Endothelial cell of umbilical vein (primary cell): ENCODE measurements around the gene BABAM2. TPM values are rescaled to one million over a fixed set of nuclear protein-coding genes. Genes with fewer than 3 reads are reported as not detected.
A peak's percentile ranks its signal among the peaks of the same experiment; 100 is the strongest.
"Not testable (repeated sequence)": the region's sequence is repeated elsewhere in the genome, so short reads cannot be mapped to it uniquely, and the experiment has no call there.

Source experiments
- BruUV-seq: library from RNA; stranded (reverse); fragments of 400-500 nt; replicated peaks from 2 replicates; lab custom pipeline; 2021; lab: Mats Ljungman, UMichigan
- CTCF ChIA-PET: fragments of 300-600, 350-600 bp; sonication (Branson Sonifier 250); formaldehyde crosslinking; loops from one replicate; lab custom pipeline; 2021; ENCODE audit warnings: antibody characterized with exemption, inconsistent platforms; lab: Charles Lee
- POLR2A ChIA-PET: fragments of 300-600, 350-600 bp; sonication (Branson Sonifier 250); formaldehyde crosslinking; loops from one replicate; lab custom pipeline; 2021; ENCODE audit warnings: antibody characterized with exemption, inconsistent platforms; lab: Charles Lee
- DNase-seq: peaks from one replicate; pipeline ENCODE4 v3.0.0-alpha.2; 2011; ENCODE audit warnings: low read depth, low spot score
- FAIRE-seq: peaks from 2 replicates; lab custom pipeline; 2011; peaks lifted over from hg19 to GRCh38; lab: Jason Lieb, UNC
- H2AFZ ChIP-seq: 2 replicates; pipeline ENCODE4 v1.6.0; 2012; ENCODE audit warnings: low read depth, low read length, control low read depth, inconsistent platforms
- H3K27ac ChIP-seq: 2 replicates; pipeline ENCODE4 v1.5.1; 2011; ENCODE audit warnings: low read depth, mild to moderate bottlenecking, control low read depth, low read length, moderate library complexity; ENCODE audit not compliant: insufficient read depth
- H3K27me3 ChIP-seq, 2 experiments: 2 replicates each; pipeline versions ENCODE4 v1.6.0 to v1.6.1; 2011; ENCODE audit warnings: low read length in 2 of 2, mixed read lengths in 1 of 2; ENCODE audit not compliant: control insufficient read depth in 2 of 2, insufficient read depth in 2 of 2
- H3K36me3 ChIP-seq, 2 experiments: 2 replicates in 1 of 2; 3 replicates in 1 of 2; pipeline ENCODE4 v1.5.1; 2011; ENCODE audit warnings: low read length in 2 of 2, mild to moderate bottlenecking in 1 of 2, moderate library complexity in 1 of 2; ENCODE audit not compliant: control insufficient read depth in 2 of 2, insufficient read depth in 2 of 2; ENCODE audit errors: extremely low read depth in 1 of 2
- H3K4me1 ChIP-seq: 3 replicates; pipeline ENCODE4 v1.5.1; 2011; ENCODE audit warnings: mild to moderate bottlenecking, low read length; ENCODE audit not compliant: control insufficient read depth, insufficient read depth; ENCODE audit errors: extremely low read depth
- H3K4me2 ChIP-seq: 2 replicates; pipeline ENCODE4 v1.6.1; 2011; ENCODE audit warnings: low read length, control low read depth, mixed read lengths; ENCODE audit not compliant: insufficient read depth
- H3K4me3 ChIP-seq, 3 experiments: fragments of 200-600 bp in 1 of 3; sonication (generic), shearing (Covaris generic) in 1 of 3; replicated peaks in 1 of 3; 2 replicates each; pipeline ENCODE4 v1.5.1; 2011 to 2016; ENCODE audit warnings: control low read depth in 3 of 3, low read length in 3 of 3, mild to moderate bottlenecking in 2 of 3, inconsistent platforms in 1 of 3, low read depth in 1 of 3, moderate library complexity in 1 of 3; ENCODE audit not compliant: insufficient read depth in 1 of 3
- H3K79me2 ChIP-seq: 2 replicates; pipeline ENCODE4 v1.6.0; 2012; ENCODE audit warnings: low read length, inconsistent platforms; ENCODE audit not compliant: control insufficient read depth, insufficient read depth
- H3K9ac ChIP-seq: replicated peaks from 2 replicates; pipeline ENCODE3; 2011; ENCODE audit warnings: low read length, control low read depth; ENCODE audit not compliant: insufficient read depth; ENCODE audit errors: extremely low read depth
- H3K9me1 ChIP-seq: replicated peaks from 3 replicates; pipeline ENCODE4 v1.6.0; 2011; ENCODE audit warnings: mild to moderate bottlenecking, low read length; ENCODE audit not compliant: control insufficient read depth, insufficient read depth; ENCODE audit errors: extremely low read depth
- H3K9me3 ChIP-seq: replicated peaks from 2 replicates; pipeline ENCODE4 v1.5.1; 2012; ENCODE audit warnings: low read length, inconsistent platforms; ENCODE audit not compliant: control insufficient read depth, insufficient read depth
- H4K20me1 ChIP-seq: replicated peaks from 2 replicates; pipeline ENCODE3; 2011; ENCODE audit warnings: mild to moderate bottlenecking, low read length; ENCODE audit not compliant: control insufficient read depth, insufficient read depth; ENCODE audit errors: extremely low read depth
- EZH2 ChIP-seq: IDR thresholded peaks from 2 replicates; pipeline ENCODE4 v1.6.1; 2012; ENCODE audit warnings: borderline replicate concordance, low read depth, mild to moderate bottlenecking, moderate library complexity, low read length, inconsistent platforms; ENCODE audit not compliant: severe bottlenecking
- FOS ChIP-seq: IDR thresholded peaks from 2 replicates; pipeline ENCODE4 v1.6.1; 2011; ENCODE audit warnings: mild to moderate bottlenecking, low read length, moderate library complexity, borderline replicate concordance; ENCODE audit not compliant: insufficient read depth
- GATA2 ChIP-seq: IDR thresholded peaks from 2 replicates; pipeline ENCODE4 v1.7.0; 2011; ENCODE audit warnings: low read depth, mild to moderate bottlenecking, moderate library complexity, mixed read lengths, low read length; ENCODE audit not compliant: insufficient read length, insufficient read depth
- JUN ChIP-seq: IDR thresholded peaks from 2 replicates; pipeline ENCODE4 v1.6.1; 2011; ENCODE audit warnings: borderline replicate concordance, low read depth; ENCODE audit not compliant: insufficient read length, insufficient read depth
- MYC ChIP-seq: IDR thresholded peaks from one replicate; pipeline ENCODE4 v1.6.1; 2011; ENCODE audit warnings: mild to moderate bottlenecking, low read depth, low read length
- POLR2A ChIP-seq: IDR thresholded peaks from 2 replicates; pipeline ENCODE4 v1.6.1; 2012; ENCODE audit warnings: low read depth, mild to moderate bottlenecking, control low read depth, low read length
- POLR2AphosphoS5 ChIP-seq: IDR thresholded peaks from 2 replicates; pipeline ENCODE4 v1.6.1; 2012; ENCODE audit warnings: low read depth, mild to moderate bottlenecking, control low read depth, low read length, moderate library complexity; ENCODE audit not compliant: insufficient read depth
- dilution Hi-C: fragments of 300-500 bp; cut with MboI; formaldehyde crosslinking; loops from one replicate; pipeline ENCODE4 v1.15.0; 2019; ENCODE audit warnings: low sequenced_read_pairs; ENCODE audit not compliant: extremely low pct_ligation_motif_present
- intact Hi-C: fragments of 100-400 bp; cut with micrococcal nuclease; formaldehyde crosslinking; loops from one replicate; pipeline ENCODE4 v1.10.0; 2022
- polyA plus RNA-seq, 4 experiments: library from polyadenylated mRNA; depleted of rRNA in 3 of 4; stranded (reverse) in 3 of 4; unstranded in 1 of 4; fragments of >200 nt; gene quantifications; 2 replicates each; pipeline versions ENCODE4 v1.2.1 to v1.2.3, GENCODE V29; 2011 to 2012; ENCODE audit warnings: missing spikeins in 1 of 4
- total RNA-seq: library from RNA; stranded (reverse); gene quantifications from 2 replicates; pipeline ENCODE4 v1.2.3, GENCODE V29; 2021
- TF ChIP-seq, protein P1 (sequence below): IDR thresholded peaks from 2 replicates; pipeline ENCODE4 v1.6.1; 2011; ENCODE audit not compliant: insufficient read depth, insufficient read length
- TF ChIP-seq, protein P2 (sequence below), 2 donors: IDR thresholded peaks; 1 replicate in 1 of 2; 2 replicates in 1 of 2; pipeline ENCODE4 v1.5.1; 2011; ENCODE audit warnings: low read length in 2 of 2, mild to moderate bottlenecking in 2 of 2, moderate library complexity in 2 of 2, control low read depth in 1 of 2, inconsistent platforms in 1 of 2, low read depth in 1 of 2; ENCODE audit not compliant: insufficient read depth in 1 of 2; ENCODE audit errors: extremely low read depth in 1 of 2

The BABAM2 gene
- total and polyA plus RNA-seq, 2 donors (not counting 3 experiments of a cell fraction or from before 2014, with no cell fraction given), result 19.9 to 27.6 TPM

DNA sequence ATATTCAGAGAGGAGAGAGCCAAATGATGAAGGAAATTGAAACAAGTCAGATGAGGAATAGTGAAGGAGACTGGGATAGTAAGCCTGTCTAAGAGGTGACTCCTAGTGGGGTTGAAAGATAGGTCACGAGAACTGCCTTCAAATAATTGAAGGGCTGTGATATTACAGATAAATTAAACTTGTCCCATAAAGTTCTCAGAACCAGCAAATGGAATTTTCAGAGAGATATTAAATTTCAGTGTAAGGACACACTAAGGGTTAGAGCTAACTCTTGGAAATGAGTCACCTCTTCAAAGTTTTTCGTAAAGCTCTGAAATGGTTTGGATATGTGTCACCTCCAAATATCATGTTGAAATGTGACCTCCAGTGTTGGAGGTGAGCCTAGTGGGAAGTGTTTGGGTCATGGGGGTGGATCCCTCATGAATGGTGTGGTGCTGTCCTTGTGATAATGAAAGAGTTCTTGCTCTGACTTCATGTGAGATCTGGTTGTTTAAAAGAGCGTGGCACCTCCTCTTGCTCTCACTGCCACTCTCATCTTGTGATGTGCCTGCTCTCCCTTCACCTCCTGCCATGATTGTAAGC is 87.3 kb downstream of the BABAM2 start:
- Histone ChIP-seq H3K4me2 (peak overlapping the region; percentile 80), H2AFZ (peak overlapping the region; percentile 68), H3K27ac (peak overlapping the region; percentile 68), H3K79me2 (no peaks in the 10 kb centered on the region), H4K20me1 (no peaks in the 10 kb centered on the region), H3K4me3 (no peak overlapping the region), H3K4me1 (peaks cover 25% of the 10 kb centered on the region), H3K36me3 (no peaks in the 10 kb centered on the region), H3K9ac (peak overlapping the region; percentile 47), H3K27me3 (no peaks in the 10 kb centered on the region), H3K9me1 (no peaks in the 10 kb centered on the region), H3K9me3 (no peaks in the 10 kb centered on the region)
- intact Hi-C loops (loop anchor here (1.0 kb wide), 2 partner anchors 23 to 409 kb away; no protein-coding TSS in a partner anchor), dilution Hi-C loops (no loop called here)
- POLR2A ChIA-PET, result no interaction called here
- BruUV-seq, result no TSS peak
- peak; percentile 76 for DNase-seq
- peak; percentile 83 for FAIRE-seq
- CTCF ChIA-PET, result interaction anchor here (0.7 to 1.8 kb wide), 6 partner anchors 23 to 274 kb away, joined by 3 to 4 read pairs (median 4); no protein-coding TSS in a partner anchor
- TF ChIP-seq JUN (peak; percentile 90), MYC (no peak), POLR2AphosphoS5 (peak; percentile 62), EZH2 (no peak), FOS (peak; percentile 95), POLR2A (peak; percentile 31), GATA2 (peak; percentile 57)
- TF ChIP-seq, protein P1, sequence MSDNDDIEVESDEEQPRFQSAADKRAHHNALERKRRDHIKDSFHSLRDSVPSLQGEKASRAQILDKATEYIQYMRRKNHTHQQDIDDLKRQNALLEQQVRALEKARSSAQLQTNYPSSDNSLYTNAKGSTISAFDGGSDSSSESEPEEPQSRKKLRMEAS, result no peak
- TF ChIP-seq, protein P2, sequence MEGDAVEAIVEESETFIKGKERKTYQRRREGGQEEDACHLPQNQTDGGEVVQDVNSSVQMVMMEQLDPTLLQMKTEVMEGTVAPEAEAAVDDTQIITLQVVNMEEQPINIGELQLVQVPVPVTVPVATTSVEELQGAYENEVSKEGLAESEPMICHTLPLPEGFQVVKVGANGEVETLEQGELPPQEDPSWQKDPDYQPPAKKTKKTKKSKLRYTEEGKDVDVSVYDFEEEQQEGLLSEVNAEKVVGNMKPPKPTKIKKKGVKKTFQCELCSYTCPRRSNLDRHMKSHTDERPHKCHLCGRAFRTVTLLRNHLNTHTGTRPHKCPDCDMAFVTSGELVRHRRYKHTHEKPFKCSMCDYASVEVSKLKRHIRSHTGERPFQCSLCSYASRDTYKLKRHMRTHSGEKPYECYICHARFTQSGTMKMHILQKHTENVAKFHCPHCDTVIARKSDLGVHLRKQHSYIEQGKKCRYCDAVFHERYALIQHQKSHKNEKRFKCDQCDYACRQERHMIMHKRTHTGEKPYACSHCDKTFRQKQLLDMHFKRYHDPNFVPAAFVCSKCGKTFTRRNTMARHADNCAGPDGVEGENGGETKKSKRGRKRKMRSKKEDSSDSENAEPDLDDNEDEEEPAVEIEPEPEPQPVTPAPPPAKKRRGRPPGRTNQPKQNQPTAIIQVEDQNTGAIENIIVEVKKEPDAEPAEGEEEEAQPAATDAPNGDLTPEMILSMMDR (IDR thresholded peaks at IDR 0.05; ENCODE audit: extremely low read depth in 1 of 2, insufficient read depth in 1 of 2, low read depth in 1 of 2, low read length in 2 of 2), result no peak

DNA sequence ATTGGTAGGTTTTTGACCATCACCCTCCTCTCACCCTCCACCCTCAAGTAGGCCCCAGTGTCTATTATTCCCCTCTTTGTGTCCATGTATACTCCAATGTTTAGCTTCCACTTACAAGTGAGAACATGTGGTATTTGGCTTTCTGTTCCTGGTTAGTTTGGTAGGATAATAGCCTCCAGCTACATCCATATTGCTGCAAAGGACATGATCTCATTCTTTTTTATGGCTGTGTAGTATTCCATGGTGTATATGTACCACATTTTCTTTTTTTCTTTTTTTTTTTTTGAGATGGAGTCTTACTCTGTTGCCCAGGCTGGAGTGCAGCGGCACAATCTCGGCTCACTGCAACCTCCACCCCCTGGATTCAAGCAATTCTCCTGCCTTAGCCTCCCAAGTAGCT is 88.2 kb downstream of the BABAM2 start:
- BruUV-seq, H4K20me1 ChIP-seq, H3K36me3 ChIP-seq, DNase-seq, H2AFZ ChIP-seq, FAIRE-seq, H3K79me2 ChIP-seq, H3K9me3 ChIP-seq, dilution Hi-C loops, H3K9ac ChIP-seq, H3K27me3 ChIP-seq, H3K9me1 ChIP-seq, H3K4me3 ChIP-seq, H3K4me2 ChIP-seq: not testable (repeated sequence)
- ChIA-PET CTCF (interaction anchor here (1.8 kb wide), 1 partner anchor 256 kb away, joined by 4 read pairs; no protein-coding TSS in a partner anchor), POLR2A (interaction anchor here (0.7 kb wide), 1 partner anchor 10 kb away, joined by 3 read pairs; no protein-coding TSS in a partner anchor)
- Histone ChIP-seq H3K4me1 (peaks cover 25% of the 10 kb centered on the region), H3K27ac (peak overlapping the region; percentile 68)
- intact Hi-C loops, result loop anchor here (1.0 kb wide), 2 partner anchors 23 to 409 kb away; no protein-coding TSS in a partner anchor
